ENCODE measurements around the gene FASTKD2. TPM values are rescaled to one million over a fixed set of nuclear protein-coding genes. Genes with fewer than 3 reads are reported as not detected.

The FASTKD2 gene
- total and polyA plus RNA-seq, 2 of the 4 experiments (the other 2 are of a cell fraction) = 17.6 to 50.4 TPM

- no peak overlapping the region for H2BK20ac ChIP-seq (ENCODE audit: low read depth, low read length)
- H4K8ac ChIP-seq (ENCODE audit: low read depth in 2 of 2, low read length in 2 of 2) = no peak overlapping the region
- H3K4me1 ChIP-seq (ENCODE audit: control insufficient read depth, insufficient read depth, low read length) = no peaks in the 10 kb centered on the region
- no peak overlapping the region for H3K23ac ChIP-seq (ENCODE audit: low read depth, low read length)
- no peaks in the 10 kb centered on the region for H3K36me3 ChIP-seq (ENCODE audit: control insufficient read depth, insufficient read depth, low read length)
- WGBS, 2 experiments (ENCODE audit: extremely low coverage in 2 of 2, insufficient read length in 1 of 2) = 0% methylated on average over 1 of the region's 2 CpGs; no CpG with 5 or more reads in 1 of the 2 experiments
- no peak overlapping the region for H3K14ac ChIP-seq (replicated peaks; ENCODE audit: low read depth, low read length)
- H4K91ac ChIP-seq (ENCODE audit: insufficient read depth, low read depth, low read length) = no peak overlapping the region
- POLR2A ChIA-PET (ENCODE audit: unreplicated experiment) = no interaction called here
- no peak overlapping the region for H3K27ac ChIP-seq (ENCODE audit: insufficient read depth, low read length)
- in situ Hi-C loops (cut with MboI; ENCODE audit: low sequenced_read_pairs) = no loop called here
- no peak overlapping the region for H2BK120ac ChIP-seq (ENCODE audit: low read depth, low read length)
- H3K27me3 ChIP-seq (ENCODE audit: control insufficient read depth, insufficient read depth, low read length) = no peaks in the 10 kb centered on the region
- no peak overlapping the region for H4K5ac ChIP-seq (ENCODE audit: low read depth, low read length)
- H2AK9ac ChIP-seq (replicated peaks; ENCODE audit: low read depth, low read length, poor library complexity) = no peak overlapping the region
- no peak overlapping the region for H3K9ac ChIP-seq (ENCODE audit: low read depth, low read length)
- dilution Hi-C loops (cut with HindIII; ENCODE audit: low sequenced_read_pairs, unreplicated experiment) = no loop called here
- ATAC-seq (ENCODE audit: low read depth) (no peak), DNase-seq (no peak)
- no peaks in the 10 kb centered on the region for H3K79me1 ChIP-seq (ENCODE audit: low read depth in 1 of 2, low read length in 2 of 2)
- no peak overlapping the region for H3K56ac ChIP-seq (ENCODE audit: extremely low read depth, insufficient read depth, low read length)
- no peak overlapping the region for H2BK5ac ChIP-seq (ENCODE audit: low read depth, low read length, poor library complexity, severe bottlenecking)
- H2AFZ ChIP-seq (replicated peaks; ENCODE audit: low read length, poor library complexity) = no peak overlapping the region
- intact Hi-C loops (cut with micrococcal nuclease) = no loop called here
- BruUV-seq (replicated peaks) = no TSS peak
- H3K4me3 ChIP-seq (ENCODE audit: insufficient read depth, low read depth, low read length) = no peak overlapping the region
- no peak overlapping the region for H2BK15ac ChIP-seq (ENCODE audit: low read depth, low read length)
- H3K18ac ChIP-seq (ENCODE audit: low read depth, low read length) = no peak overlapping the region
- no peak overlapping the region for H3K4me2 ChIP-seq (ENCODE audit: low read depth, low read length)
- no peak overlapping the region for H3K4ac ChIP-seq (ENCODE audit: low read depth, low read length)
- no peak for TF ChIP-seq CEBPB (IDR thresholded peaks at IDR 0.05; ENCODE audit: low read depth, low read length)
- TF ChIP-seq RFX5 (IDR thresholded peaks at IDR 0.05; ENCODE audit: low read depth, low read length) = no peak
- no peak for TF ChIP-seq USF2 (IDR thresholded peaks at IDR 0.05; ENCODE audit: low read depth, low read length)
- TF ChIP-seq ELK1 (IDR thresholded peaks at IDR 0.05; ENCODE audit: borderline replicate concordance, low read depth, low read length) = no peak
- no peak for TF ChIP-seq POLR2A (IDR thresholded peaks at IDR 0.05; ENCODE audit: low read depth, low read length)
- no peak for TF ChIP-seq SMC3 (IDR thresholded peaks at IDR 0.05; ENCODE audit: low read depth, low read length)
- TF ChIP-seq MAFK (IDR thresholded peaks at IDR 0.05; ENCODE audit: low read depth, low read length) = no peak
- no peak for TF ChIP-seq BHLHE40 (IDR thresholded peaks at IDR 0.05; ENCODE audit: low read depth, low read length)
- no peak for TF ChIP-seq MAZ (IDR thresholded peaks at IDR 0.05; ENCODE audit: borderline replicate concordance, low read depth, low read length)
- TF ChIP-seq RCOR1 (IDR thresholded peaks at IDR 0.05; ENCODE audit: insufficient replicate concordance, low read length) = no peak
- TF ChIP-seq MXI1 (IDR thresholded peaks at IDR 0.05; ENCODE audit: borderline replicate concordance, low read depth, low read length) = no peak
- TF ChIP-seq CTCF (conservative IDR thresholded peaks at IDR 0.05; ENCODE audit: low read depth, low read length) = no peak
- no peak for TF ChIP-seq FOS (IDR thresholded peaks at IDR 0.05; ENCODE audit: low read depth, low read length)
- TF ChIP-seq CHD1 (IDR thresholded peaks at IDR 0.05; ENCODE audit: low read depth, low read length) = no peak
- TF ChIP-seq NFE2L2 (IDR thresholded peaks at IDR 0.05; ENCODE audit: low read depth, low read length) = no peak
- TF ChIP-seq RAD21 (IDR thresholded peaks at IDR 0.05; ENCODE audit: low read length) = no peak
- no peak overlapping the region for H2AK5ac ChIP-seq (ENCODE audit: low read depth, low read length)
- CTCF ChIA-PET = no interaction called here
- no peaks in the 10 kb centered on the region for H4K20me1 ChIP-seq (ENCODE audit: insufficient read depth, low read length)
- no peaks in the 10 kb centered on the region for H3K9me3 ChIP-seq (ENCODE audit: control insufficient read depth, insufficient read depth, low read length)
- no peaks in the 10 kb centered on the region for H3K9me1 ChIP-seq (ENCODE audit: insufficient read depth, low read length)
Observed at GRCh38 chr2:206820807-206821206, 55.4 kb downstream of the FASTKD2 start.
